ENCODE results near the gene MXD3. TPM values are rescaled to one million over a fixed set of nuclear protein-coding genes. Genes with fewer than 3 reads are reported as not detected.

The MXD3 gene
- total and polyA plus RNA-seq, 2 donors, result 16.1 to 44.8 TPM

- H3K27ac ChIP-seq (ENCODE audit: low read depth in 1 of 2, low read length in 1 of 2), result no peak overlapping the region
- no peak overlapping the region for H3K4me3 ChIP-seq (ENCODE audit: low read length in 2 of 2)
- H3K27me3 ChIP-seq (ENCODE audit: control insufficient read depth in 2 of 2, insufficient read depth in 1 of 2, low read length in 1 of 2), result no peaks in the 10 kb centered on the region
- DNase-seq (ENCODE audit: low read depth in 6 of 9, low spot score in 9 of 9), result no peak
- H3K36me3 ChIP-seq (ENCODE audit: control insufficient read depth in 2 of 2, insufficient read depth in 2 of 2, low read length in 1 of 2), result peaks cover 70 to 74% of the 10 kb centered on the region in 2 donors
- peaks cover 0 to 14% of the 10 kb centered on the region in 2 donors for H3K4me1 ChIP-seq (ENCODE audit: control insufficient read depth in 2 of 2, insufficient read depth in 2 of 2, low read length in 2 of 2)
- H3K9me3 ChIP-seq (ENCODE audit: control insufficient read depth in 2 of 2, insufficient read depth in 1 of 2, low read length in 1 of 2), result peaks cover 0 to 4% of the 10 kb centered on the region in 2 donors
- 67% methylated on average over 27 of the region's 27 CpGs for WGBS
Observed at GRCh38 chr5:177330991-177331842, 19.5 kb upstream of the MXD3 start.

- DNase-seq (ENCODE audit: low read depth in 6 of 9, low spot score in 9 of 9), result no peak
- peaks cover 0 to 14% of the 10 kb centered on the region in 2 donors for H3K4me1 ChIP-seq (ENCODE audit: control insufficient read depth in 2 of 2, insufficient read depth in 2 of 2, low read length in 2 of 2)
- no peaks in the 10 kb centered on the region for H3K27me3 ChIP-seq (ENCODE audit: control insufficient read depth in 2 of 2, insufficient read depth in 1 of 2, low read length in 1 of 2)
- peaks cover 60 to 61% of the 10 kb centered on the region in 2 donors for H3K36me3 ChIP-seq (ENCODE audit: control insufficient read depth in 2 of 2, insufficient read depth in 2 of 2, low read length in 1 of 2)
- no peak overlapping the region for H3K4me3 ChIP-seq (ENCODE audit: low read length in 2 of 2)
- H3K9me3 ChIP-seq (ENCODE audit: control insufficient read depth in 2 of 2, insufficient read depth in 1 of 2, low read length in 1 of 2), result no peaks in the 10 kb centered on the region
- no peak overlapping the region for H3K27ac ChIP-seq (ENCODE audit: low read depth in 1 of 2, low read length in 1 of 2)
- WGBS, result 93% methylated on average over 6 of the region's 6 CpGs
Observed at GRCh38 chr5:177329883-177330282, 18.2 kb upstream of the MXD3 start.

- DNase-seq (ENCODE audit: low read depth in 6 of 9, low spot score in 9 of 9), result no peak
Observed at GRCh38 chr5:177328545-177329231, 17.0 kb upstream of the MXD3 start.

GRCh38 chr5:177327539-177328522, 16.1 kb upstream of the MXD3 start:
- peaks cover 0 to 14% of the 10 kb centered on the region in 2 donors for H3K4me1 ChIP-seq (ENCODE audit: control insufficient read depth in 2 of 2, insufficient read depth in 2 of 2, low read length in 2 of 2)
- H3K27ac ChIP-seq (ENCODE audit: low read depth in 1 of 2, low read length in 1 of 2), result no peak overlapping the region
- 87% methylated on average over 28 of the region's 28 CpGs for WGBS
- no peak overlapping the region for H3K4me3 ChIP-seq (ENCODE audit: low read length in 2 of 2)
- DNase-seq (ENCODE audit: low read depth in 6 of 9, low spot score in 9 of 9), result no peak
- peaks cover 39 to 40% of the 10 kb centered on the region in 2 donors for H3K36me3 ChIP-seq (ENCODE audit: control insufficient read depth in 2 of 2, insufficient read depth in 2 of 2, low read length in 1 of 2)
- H3K9me3 ChIP-seq (ENCODE audit: control insufficient read depth in 2 of 2, insufficient read depth in 1 of 2, low read length in 1 of 2), result no peaks in the 10 kb centered on the region
- H3K27me3 ChIP-seq (ENCODE audit: control insufficient read depth in 2 of 2, insufficient read depth in 1 of 2, low read length in 1 of 2), result no peaks in the 10 kb centered on the region

More at GRCh38 chr5:177328545-177329231, 17.0 kb upstream of the MXD3 start:
- Histone ChIP-seq H3K36me3 (ENCODE audit: control insufficient read depth in 2 of 2, insufficient read depth in 2 of 2, low read length in 1 of 2) (peaks cover 48 to 49% of the 10 kb centered on the region in 2 donors), H3K4me1 (ENCODE audit: control insufficient read depth in 2 of 2, insufficient read depth in 2 of 2, low read length in 2 of 2) (peaks cover 0 to 14% of the 10 kb centered on the region in 2 donors), H3K27me3 (ENCODE audit: control insufficient read depth in 2 of 2, insufficient read depth in 1 of 2, low read length in 1 of 2) (no peaks in the 10 kb centered on the region), H3K9me3 (ENCODE audit: control insufficient read depth in 2 of 2, insufficient read depth in 1 of 2, low read length in 1 of 2) (no peaks in the 10 kb centered on the region), H3K27ac (ENCODE audit: low read depth in 1 of 2, low read length in 1 of 2) (no peak overlapping the region), H3K4me3 (ENCODE audit: low read length in 2 of 2) (no peak overlapping the region)
- WGBS, result 98% methylated on average over 19 of the region's 19 CpGs

DNA sequence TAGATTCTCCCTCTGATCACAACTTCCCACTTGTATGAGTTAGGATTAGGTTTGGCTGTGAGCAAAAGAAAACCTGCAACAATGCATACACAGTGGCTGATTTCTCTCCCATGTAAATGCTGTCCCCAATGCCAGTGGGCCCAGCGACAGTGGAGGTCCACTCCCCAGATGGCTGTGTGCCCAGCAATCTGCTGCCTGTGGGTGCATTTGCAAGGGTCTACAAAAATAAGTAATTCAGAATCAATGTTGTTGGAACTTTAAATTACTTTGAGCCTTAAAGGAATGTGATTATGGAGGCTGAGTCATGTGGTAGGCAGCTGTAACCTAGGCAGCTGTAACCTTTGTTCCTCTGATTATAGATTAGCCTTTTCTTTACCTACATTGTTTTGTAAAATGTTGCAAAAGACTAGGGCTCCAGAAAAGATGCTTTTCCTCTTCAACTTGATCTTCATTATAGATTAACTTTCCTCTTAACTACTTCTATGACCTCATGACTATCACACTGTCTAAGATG, 14.2 kb upstream of the MXD3 start:
- Histone ChIP-seq H3K4me1 (ENCODE audit: control insufficient read depth in 2 of 2, insufficient read depth in 2 of 2, low read length in 2 of 2) (peaks cover 0 to 3% of the 10 kb centered on the region in 2 donors), H3K27me3 (ENCODE audit: control insufficient read depth in 2 of 2, insufficient read depth in 1 of 2, low read length in 1 of 2) (no peaks in the 10 kb centered on the region), H3K9me3 (ENCODE audit: control insufficient read depth in 2 of 2, insufficient read depth in 1 of 2, low read length in 1 of 2) (no peaks in the 10 kb centered on the region), H3K27ac (ENCODE audit: low read depth in 1 of 2, low read length in 1 of 2) (no peak overlapping the region), H3K4me3 (ENCODE audit: low read length in 2 of 2) (no peak overlapping the region), H3K36me3 (ENCODE audit: control insufficient read depth in 2 of 2, insufficient read depth in 2 of 2, low read length in 1 of 2) (peaks cover 24 to 25% of the 10 kb centered on the region in 2 donors)
- no peak for DNase-seq (ENCODE audit: low read depth in 6 of 9, low spot score in 9 of 9)
- 92% methylated on average over 1 of the region's 1 CpG for whole genome bisulfite sequencing

GRCh38 chr5:177320879-177321278, 9.2 kb upstream of the MXD3 start:
- no peak for DNase-seq (ENCODE audit: low read depth in 6 of 9, low spot score in 9 of 9)
- no peak overlapping the region for H3K4me3 ChIP-seq (ENCODE audit: low read length in 2 of 2)
- H3K36me3 ChIP-seq (ENCODE audit: control insufficient read depth in 2 of 2, insufficient read depth in 2 of 2, low read length in 1 of 2), result peaks cover 0 to 18% of the 10 kb centered on the region in 2 donors
- 56% methylated on average over 7 of the region's 7 CpGs for WGBS
- peaks cover 0 to 9% of the 10 kb centered on the region in 2 donors for H3K9me3 ChIP-seq (ENCODE audit: control insufficient read depth in 2 of 2, insufficient read depth in 1 of 2, low read length in 1 of 2)
- H3K27me3 ChIP-seq (ENCODE audit: control insufficient read depth in 2 of 2, insufficient read depth in 1 of 2, low read length in 1 of 2), result no peaks in the 10 kb centered on the region
- no peak overlapping the region for H3K27ac ChIP-seq (ENCODE audit: low read depth in 1 of 2, low read length in 1 of 2)
- peaks cover 0 to 3% of the 10 kb centered on the region in 2 donors for H3K4me1 ChIP-seq (ENCODE audit: control insufficient read depth in 2 of 2, insufficient read depth in 2 of 2, low read length in 2 of 2)

GRCh38 chr5:177319913-177320588, 8.4 kb upstream of the MXD3 start:
- H3K27ac ChIP-seq (ENCODE audit: low read depth in 1 of 2, low read length in 1 of 2), result no peak overlapping the region
- H3K36me3 ChIP-seq (ENCODE audit: control insufficient read depth in 2 of 2, insufficient read depth in 2 of 2, low read length in 1 of 2), result peaks cover 0 to 15% of the 10 kb centered on the region in 2 donors
- no peaks in the 10 kb centered on the region for H3K27me3 ChIP-seq (ENCODE audit: control insufficient read depth in 2 of 2, insufficient read depth in 1 of 2, low read length in 1 of 2)
- H3K4me1 ChIP-seq (ENCODE audit: control insufficient read depth in 2 of 2, insufficient read depth in 2 of 2, low read length in 2 of 2), result peaks cover 0 to 3% of the 10 kb centered on the region in 2 donors
- H3K4me3 ChIP-seq (ENCODE audit: low read length in 2 of 2), result no peak overlapping the region
- WGBS, result 71% methylated on average over 14 of the region's 14 CpGs
- peaks cover 0 to 9% of the 10 kb centered on the region in 2 donors for H3K9me3 ChIP-seq (ENCODE audit: control insufficient read depth in 2 of 2, insufficient read depth in 1 of 2, low read length in 1 of 2)
- no peak for DNase-seq (ENCODE audit: low read depth in 6 of 9, low spot score in 9 of 9)

DNA sequence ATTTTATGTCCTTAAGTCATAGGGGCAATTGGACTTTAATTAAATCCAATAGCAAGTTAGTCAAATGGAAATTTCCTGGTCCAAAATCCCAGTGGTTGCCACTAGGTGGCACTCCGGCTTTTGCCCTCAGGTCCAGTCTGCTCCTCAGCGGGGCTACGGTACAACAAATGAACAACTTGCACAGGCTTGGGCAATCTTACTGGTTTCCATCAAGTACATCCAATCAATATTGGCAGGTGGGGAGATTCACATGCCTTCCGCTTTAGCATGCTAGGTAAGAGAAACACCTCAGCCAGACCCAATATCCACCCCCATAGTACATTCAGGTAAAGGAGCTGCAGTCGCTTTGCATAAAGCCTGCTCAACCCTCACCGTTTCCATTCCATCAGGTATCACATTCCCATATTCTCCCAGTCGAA, 6.3 kb upstream of the MXD3 start:
- WGBS, result 48% methylated on average over 7 of the region's 7 CpGs
- Histone ChIP-seq H3K4me3 (ENCODE audit: low read length in 2 of 2) (no peak overlapping the region), H3K4me1 (ENCODE audit: control insufficient read depth in 2 of 2, insufficient read depth in 2 of 2, low read length in 2 of 2) (peaks cover 1 to 8% of the 10 kb centered on the region in 2 donors), H3K9me3 (ENCODE audit: control insufficient read depth in 2 of 2, insufficient read depth in 1 of 2, low read length in 1 of 2) (peaks cover 0 to 9% of the 10 kb centered on the region in 2 donors), H3K36me3 (ENCODE audit: control insufficient read depth in 2 of 2, insufficient read depth in 2 of 2, low read length in 1 of 2) (peaks cover 0 to 19% of the 10 kb centered on the region in 2 donors), H3K27me3 (ENCODE audit: control insufficient read depth in 2 of 2, insufficient read depth in 1 of 2, low read length in 1 of 2) (no peaks in the 10 kb centered on the region), H3K27ac (ENCODE audit: low read depth in 1 of 2, low read length in 1 of 2) (no peak overlapping the region)
- peak in 8 of 9 donors; percentile 65 to 87 (median 76) for DNase-seq (ENCODE audit: low read depth in 6 of 9, low spot score in 9 of 9)

Data from thymus (tissue), 11 donors.